ENCODE data around the gene RND2. TPM values are rescaled to one million over a fixed set of nuclear protein-coding genes. Genes with fewer than 3 reads are reported as not detected.
"Not testable (repeated sequence)": the region's sequence is repeated elsewhere in the genome, so short reads cannot be mapped to it uniquely, and the experiment has no call there.

The RND2 gene
- total and polyA plus RNA-seq, 7 donors = 0.04 to 0.22 (median 0.09) TPM

DNA sequence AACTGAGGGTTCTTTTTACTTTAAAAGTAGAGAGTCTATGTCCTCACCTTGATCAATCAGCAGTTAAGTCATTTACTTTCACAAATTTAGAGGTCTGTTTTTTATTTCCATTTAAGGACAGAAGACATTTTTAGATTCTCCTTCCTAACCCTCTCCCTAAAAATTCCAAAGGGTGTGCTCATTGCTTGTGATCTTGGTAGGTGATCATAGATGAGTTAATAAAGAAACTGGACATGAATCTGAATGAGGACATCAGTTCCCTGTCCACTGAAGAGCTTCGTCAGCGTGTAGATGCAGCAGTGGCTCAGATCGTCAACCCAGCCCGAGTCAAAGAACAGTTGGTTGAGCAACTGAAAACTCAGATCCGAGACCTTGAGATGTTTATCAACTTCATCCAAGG is 35.9 kb upstream of the RND2 start:
- Histone ChIP-seq H3K9me3 (no peaks in the 10 kb centered on the region), H3K4me1 (no peaks in the 10 kb centered on the region), H3K27ac (no peak overlapping the region), H3K36me3 (ENCODE audit: insufficient read depth in 1 of 2, low read depth in 1 of 2) (peaks cover 14 to 97% of the 10 kb centered on the region in 2 donors), H3K27me3 (ENCODE audit: insufficient read depth in 3 of 3, low read length in 2 of 3) (no peaks in the 10 kb centered on the region), H3K4me3 (no peak overlapping the region)
- intact Hi-C loops (cut with DNase I) = no loop called here
- DNase-seq (no peak), ATAC-seq (no peak)
- TF ChIP-seq, protein P1, sequence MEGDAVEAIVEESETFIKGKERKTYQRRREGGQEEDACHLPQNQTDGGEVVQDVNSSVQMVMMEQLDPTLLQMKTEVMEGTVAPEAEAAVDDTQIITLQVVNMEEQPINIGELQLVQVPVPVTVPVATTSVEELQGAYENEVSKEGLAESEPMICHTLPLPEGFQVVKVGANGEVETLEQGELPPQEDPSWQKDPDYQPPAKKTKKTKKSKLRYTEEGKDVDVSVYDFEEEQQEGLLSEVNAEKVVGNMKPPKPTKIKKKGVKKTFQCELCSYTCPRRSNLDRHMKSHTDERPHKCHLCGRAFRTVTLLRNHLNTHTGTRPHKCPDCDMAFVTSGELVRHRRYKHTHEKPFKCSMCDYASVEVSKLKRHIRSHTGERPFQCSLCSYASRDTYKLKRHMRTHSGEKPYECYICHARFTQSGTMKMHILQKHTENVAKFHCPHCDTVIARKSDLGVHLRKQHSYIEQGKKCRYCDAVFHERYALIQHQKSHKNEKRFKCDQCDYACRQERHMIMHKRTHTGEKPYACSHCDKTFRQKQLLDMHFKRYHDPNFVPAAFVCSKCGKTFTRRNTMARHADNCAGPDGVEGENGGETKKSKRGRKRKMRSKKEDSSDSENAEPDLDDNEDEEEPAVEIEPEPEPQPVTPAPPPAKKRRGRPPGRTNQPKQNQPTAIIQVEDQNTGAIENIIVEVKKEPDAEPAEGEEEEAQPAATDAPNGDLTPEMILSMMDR (IDR thresholded peaks at IDR 0.05) = no peak
- WGBS, 3 donors = 94 to 96% (median 95%) methylated on average over 5 of the region's 5 CpGs

DNA sequence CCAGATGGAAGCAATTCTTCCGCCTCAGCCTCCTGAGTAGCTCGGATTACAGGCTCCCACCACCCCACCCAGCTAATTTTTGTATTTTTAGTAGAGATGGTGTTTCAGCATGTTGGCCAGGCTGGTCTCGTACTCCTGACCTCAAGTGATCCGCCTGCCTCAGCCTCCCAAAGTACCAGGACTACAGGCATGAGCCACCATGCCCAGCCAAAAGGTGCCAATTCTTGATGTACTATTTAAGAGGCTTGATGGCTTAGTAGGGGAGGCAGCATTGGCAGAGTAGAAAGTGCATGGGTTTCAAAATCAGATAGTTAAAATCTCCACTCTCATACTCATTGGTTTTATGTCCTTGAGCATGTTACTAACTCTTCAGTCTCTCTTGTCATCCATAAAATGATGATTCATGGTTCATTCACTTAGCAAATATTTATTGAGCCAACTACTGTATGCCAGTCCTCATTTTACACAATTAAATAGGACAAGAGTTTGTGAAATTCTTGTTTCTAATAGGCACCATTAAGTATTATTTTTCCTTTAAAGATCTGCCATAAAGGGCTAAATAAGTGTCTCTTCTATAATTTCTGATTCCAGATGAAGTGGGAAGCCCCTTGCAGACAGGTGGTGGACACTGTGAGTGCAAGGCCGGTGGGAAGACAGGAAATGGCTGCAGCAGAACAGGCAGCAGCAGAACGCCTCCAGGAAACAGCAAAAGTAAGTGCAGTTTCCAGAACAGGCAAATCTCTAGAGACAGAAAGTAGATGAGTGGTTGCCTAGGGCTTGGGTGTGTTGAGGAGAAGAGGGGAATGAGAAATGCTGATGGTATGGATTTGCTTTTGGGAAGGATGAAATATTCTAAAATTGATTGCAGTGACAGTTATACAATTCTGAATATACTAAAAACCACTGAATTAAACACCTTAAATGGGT is 35.0 kb upstream of the RND2 start:
- Histone ChIP-seq H3K27me3 (ENCODE audit: insufficient read depth in 3 of 3, low read length in 2 of 3) (no peaks in the 10 kb centered on the region), H3K4me3 (no peak overlapping the region), H3K9me3 (no peaks in the 10 kb centered on the region), H3K36me3 (ENCODE audit: insufficient read depth in 1 of 2, low read depth in 1 of 2) (peaks cover 14 to 97% of the 10 kb centered on the region in 2 donors), H3K27ac (no peak overlapping the region), H3K4me1 (no peaks in the 10 kb centered on the region)
- DNase-seq (no peak), ATAC-seq (no peak)
- WGBS, 3 donors = 84 to 88% (median 86%) methylated on average over 6 of the region's 6 CpGs
- intact Hi-C loops (cut with DNase I) = no loop called here
- TF ChIP-seq, protein P1 (IDR thresholded peaks at IDR 0.05) = no peak

DNA sequence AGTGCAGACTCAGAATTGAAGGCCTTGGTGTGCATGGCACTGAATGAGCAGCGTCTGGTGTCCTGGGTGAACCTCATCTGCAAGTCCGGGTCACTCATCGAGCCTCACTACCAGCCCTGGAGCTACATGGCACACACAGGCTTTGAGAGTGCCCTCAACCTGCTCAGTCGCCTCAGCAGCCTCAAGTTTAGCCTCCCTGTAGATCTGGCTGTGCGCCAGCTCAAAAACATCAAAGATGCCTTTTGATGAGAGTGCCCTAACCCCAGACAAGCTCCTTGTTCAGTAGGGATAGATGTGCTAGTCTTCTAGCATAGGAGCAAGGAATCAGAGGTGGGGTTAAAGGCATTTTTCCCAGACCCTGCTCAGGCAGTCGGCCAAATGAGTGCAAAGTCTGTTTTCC is 33.6 kb upstream of the RND2 start:
- ATAC-seq (peak in 1 of 4 donors; percentile 18), DNase-seq (no peak)
- H3K27me3 ChIP-seq (ENCODE audit: insufficient read depth in 3 of 3, low read length in 2 of 3) = no peaks in the 10 kb centered on the region
- no peaks in the 10 kb centered on the region for H3K4me1 ChIP-seq
- peaks cover 14 to 82% of the 10 kb centered on the region in 2 donors for H3K36me3 ChIP-seq (ENCODE audit: insufficient read depth in 1 of 2, low read depth in 1 of 2)
- 94 to 97% (median 96%) methylated on average over 6 of the region's 6 CpGs for WGBS, 3 donors
- intact Hi-C loops (cut with DNase I) = no loop called here
- H3K27ac ChIP-seq = no peak overlapping the region
- H3K4me3 ChIP-seq = no peak overlapping the region
- no peaks in the 10 kb centered on the region for H3K9me3 ChIP-seq
- TF ChIP-seq, protein P1 (IDR thresholded peaks at IDR 0.05) = no peak

GRCh38 chr17:42992872-42993271 is 32.2 kb upstream of the RND2 start:
- DNase-seq (no peak), ATAC-seq (no peak)
- Histone ChIP-seq H3K36me3 (ENCODE audit: insufficient read depth in 1 of 2, low read depth in 1 of 2) (peaks cover 11 to 68% of the 10 kb centered on the region in 2 donors), H3K27ac (no peak overlapping the region), H3K27me3 (ENCODE audit: insufficient read depth in 3 of 3, low read length in 2 of 3) (no peaks in the 10 kb centered on the region), H3K4me3 (no peak overlapping the region), H3K9me3 (no peaks in the 10 kb centered on the region), H3K4me1 (no peaks in the 10 kb centered on the region)
- TF ChIP-seq, protein P1 (IDR thresholded peaks at IDR 0.05) = no peak
- intact Hi-C loops (cut with DNase I) = no loop called here
- 77 to 90% (median 79%) methylated on average over 5 of the region's 5 CpGs for WGBS, 3 donors

DNA sequence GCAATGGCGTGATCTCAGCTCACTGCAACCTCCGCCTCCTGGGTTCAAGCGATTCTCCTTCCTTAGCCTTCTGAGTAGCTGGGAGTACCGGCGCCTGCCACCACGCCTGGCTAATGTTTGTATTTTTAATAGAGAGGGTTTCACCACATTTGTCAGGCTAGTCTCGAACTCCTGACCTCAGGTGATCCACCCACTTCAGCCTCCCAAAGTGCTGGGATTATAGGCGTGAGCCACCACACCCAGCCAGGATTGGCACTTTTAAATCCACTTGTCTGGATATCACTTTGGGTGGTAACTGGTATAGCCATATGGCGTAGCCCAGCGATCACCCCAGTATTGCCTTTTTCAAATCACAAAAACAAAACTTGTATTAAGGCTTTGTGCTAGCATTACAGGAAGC is 31.1 kb upstream of the RND2 start:
- H3K27ac ChIP-seq; H3K27me3 ChIP-seq (ENCODE audit: insufficient read depth in 3 of 3, low read length in 2 of 3); intact Hi-C loops (cut with DNase I); H3K9me3 ChIP-seq; DNase-seq; H3K4me3 ChIP-seq; H3K4me1 ChIP-seq; ATAC-seq: not testable (repeated sequence)
- WGBS, 3 donors = 83 to 86% (median 84%) methylated on average over 10 of the region's 10 CpGs
- peaks cover 11 to 58% of the 10 kb centered on the region in 2 donors for H3K36me3 ChIP-seq (ENCODE audit: insufficient read depth in 1 of 2, low read depth in 1 of 2)

Measured in psoas muscle (tissue), 8 donors.